GM18526 (cell line): Measurements from ENCODE around the gene CRELD2.

Experiments
- POLR2A ChIP-seq: IDR thresholded peaks from 3 replicates; pipeline ENCODE4 v1.6.1; 2011; ENCODE audit not compliant: insufficient read length; ENCODE audit errors: extremely low read depth

CRELD2 gene

GRCh38 chr22:49968313-49968830, 49.9 kb downstream of the CRELD2 start:
- TF ChIP-seq POLR2A = no peak

GRCh38 chr22:49968831-49969661, 50.6 kb downstream of the CRELD2 start:
- TF ChIP-seq POLR2A = no peak

GRCh38 chr22:49969751-49970527, 51.5 kb downstream of the CRELD2 start:
- no peak for TF ChIP-seq POLR2A

GRCh38 chr22:49970528-49971231, 52.2 kb downstream of the CRELD2 start:
- peak; percentile 83 for TF ChIP-seq POLR2A

- peak; percentile 17 for TF ChIP-seq POLR2A
Observed at GRCh38 chr22:49971232-49972162, 53.1 kb downstream of the CRELD2 start.

- TF ChIP-seq POLR2A = no peak
Observed at GRCh38 chr22:49972163-49973017, 54.0 kb downstream of the CRELD2 start.

GRCh38 chr22:49973018-49973961, 54.9 kb downstream of the CRELD2 start:
- TF ChIP-seq POLR2A = no peak

GRCh38 chr22:49975543-49976389, 57.3 kb downstream of the CRELD2 start:
- no peak for TF ChIP-seq POLR2A

- no peak for TF ChIP-seq POLR2A
Observed at GRCh38 chr22:49976439-49977175, 58.2 kb downstream of the CRELD2 start.
